Testis (tissue), 3 donors: ENCODE data around the gene SPPL2B. TPM values are rescaled to one million over a fixed set of nuclear protein-coding genes. Genes with fewer than 3 reads are reported as not detected.

ENCODE experiments used
- DNase-seq: peaks from one replicate; pipeline ENCODE4 v3.0.0-alpha.2; 2019
- H3K27ac ChIP-seq, 2 donors: fragments of 200-600 bp; sonication (generic); one replicate each; pipeline ENCODE4 v1.5.1; 2019
- H3K27me3 ChIP-seq: fragments of 200-600 bp; sonication (generic); one replicate; pipeline ENCODE4 v1.5.1; 2019
- H3K36me3 ChIP-seq: fragments of 200-600 bp; sonication (generic); one replicate; pipeline ENCODE4 v1.5.1; 2017; ENCODE audit warnings: low read depth; ENCODE audit errors: missing control alignments
- H3K4me1 ChIP-seq: fragments of 200-600 bp; sonication (generic); one replicate; pipeline ENCODE4 v1.5.1; 2019
- H3K4me3 ChIP-seq, 2 donors: fragments of 200-600 bp; sonication (generic); one replicate each; pipeline ENCODE4 v1.5.1; 2017 to 2019
- H3K9me3 ChIP-seq: fragments of 200-600 bp; sonication (generic); one replicate; pipeline ENCODE4 v1.5.1; 2017
- CTCF ChIP-seq, 3 experiments: fragments of 450-650 bp in 2 of 3; fragments of 200-600 bp in 1 of 3; sonication (generic) in 1 of 3; IDR thresholded peaks; one replicate each; pipeline ENCODE4 v1.5.1; 2016 to 2019; ENCODE audit warnings: antibody characterized with exemption in 3 of 3, mild to moderate bottlenecking in 2 of 3, moderate library complexity in 1 of 3
- POLR2A ChIP-seq: fragments of 450-650 bp; IDR thresholded peaks from one replicate; pipeline ENCODE4 v1.6.1; 2017; ENCODE audit warnings: antibody characterized with exemption, mild to moderate bottlenecking, moderate library complexity
- WGBS, 2 donors: methylation state at CpG; one replicate each; pipeline ENCODE4 v1.1.5; 2018; 5-methylcytosine and 5-hydroxymethylcytosine counted together
- intact Hi-C: fragments of 100-400 bp; cut with DNase I; formaldehyde crosslinking; loops from one replicate; pipeline ENCODE4 v1.15.1; 2023; ENCODE audit warnings: low total_unique reads
- polyA plus RNA-seq: library from polyadenylated mRNA; stranded (reverse); fragments of 350-450 nt; fragmentation: Illumina TruSeq; extraction: RNeasy Lipid Tissue Mini Kit (QIAGEN cat#74804); gene quantifications from one replicate; pipeline ENCODE4 v1.2.3, GENCODE V29; 2014; ENCODE audit warnings: low read depth, low replicate concordance; ENCODE audit not compliant: insufficient read depth
- total RNA-seq, 2 donors: library from RNA; depleted of rRNA; stranded (reverse); fragments of >200 nt; gene quantifications; one replicate each; pipeline ENCODE4 v1.2.3, GENCODE V29; 2016

SPPL2B gene
- total and polyA plus RNA-seq, 3 donors from 2014 or later = 132 to 215 (median 158) TPM

GRCh38 chr19:2321565-2322283 lies 6.8 kb upstream of the SPPL2B start:
- Histone ChIP-seq H3K36me3 (no peaks in the 10 kb centered on the region), H3K27me3 (no peaks in the 10 kb centered on the region), H3K9me3 (no peaks in the 10 kb centered on the region), H3K27ac (no peak overlapping the region), H3K4me3 (no peak overlapping the region), H3K4me1 (peaks cover 4% of the 10 kb centered on the region)
- intact Hi-C loops = no loop called here
- DNase-seq = no peak
- TF ChIP-seq CTCF (IDR thresholded peaks at IDR 0.05) (no peak), POLR2A (no peak)
- WGBS, 2 donors = 88 to 93% methylated on average over 20 to 39 of the region's 39 CpGs

- WGBS, 2 donors = 92 to 93% methylated on average over 13 to 19 of the region's 19 CpGs
- intact Hi-C loops = no loop called here
- no peak for TF ChIP-seq POLR2A
- no peak for TF ChIP-seq CTCF (IDR thresholded peaks at IDR 0.05)
- no peak for DNase-seq
- H3K4me1 ChIP-seq = peaks cover 6% of the 10 kb centered on the region
- no peaks in the 10 kb centered on the region for H3K27me3 ChIP-seq
- no peaks in the 10 kb centered on the region for H3K9me3 ChIP-seq
- H3K4me3 ChIP-seq = no peak overlapping the region
- no peak overlapping the region for H3K27ac ChIP-seq
- H3K36me3 ChIP-seq = no peaks in the 10 kb centered on the region
These were observed 4.8 kb upstream of the SPPL2B start for GRCh38 chr19:2323707-2324106.

- H3K4me3 ChIP-seq = no peak overlapping the region
- no peak for DNase-seq
- no peak overlapping the region for H3K27ac ChIP-seq
- 88 to 91% methylated on average over 28 to 34 of the region's 34 CpGs for WGBS, 2 donors
- H3K9me3 ChIP-seq = no peaks in the 10 kb centered on the region
- H3K27me3 ChIP-seq = no peaks in the 10 kb centered on the region
- H3K4me1 ChIP-seq = peaks cover 8% of the 10 kb centered on the region
- intact Hi-C loops = no loop called here
- TF ChIP-seq POLR2A (no peak), CTCF (IDR thresholded peaks at IDR 0.05) (no peak)
- H3K36me3 ChIP-seq = no peaks in the 10 kb centered on the region
These were observed 4.1 kb upstream of the SPPL2B start for GRCh38 chr19:2324220-2324948.

GRCh38 chr19:2325281-2326046 lies 3.0 kb upstream of the SPPL2B start:
- Histone ChIP-seq H3K4me1 (peaks cover 13% of the 10 kb centered on the region), H3K27ac (no peak overlapping the region), H3K27me3 (no peaks in the 10 kb centered on the region), H3K9me3 (no peaks in the 10 kb centered on the region), H3K36me3 (no peaks in the 10 kb centered on the region), H3K4me3 (no peak overlapping the region)
- WGBS, 2 donors = 81 to 85% methylated on average over 29 of the region's 29 CpGs
- TF ChIP-seq POLR2A (no peak), CTCF (IDR thresholded peaks at IDR 0.05) (no peak)
- intact Hi-C loops = no loop called here
- DNase-seq = no peak
